Activated CD4-positive, alpha-beta T cell treated with anti-CD3 and anti-CD28 coated beads, Interleukin-2, amount 50 U/mL, for 24 hours (primary cell): ENCODE results near the gene KCTD10.

Experiments used
- DNase-seq, 2 donors: peaks; one replicate each; pipeline ENCODE4 v3.0.0-alpha.2; 2020; ENCODE audit warnings: low read depth in 1 of 2, low spot score in 1 of 2

The KCTD10 gene

GRCh38 chr12:109494348-109494881, 17.3 kb upstream of the KCTD10 start:
- no peak for DNase-seq

GRCh38 chr12:109493938-109494337, 16.8 kb upstream of the KCTD10 start:
- DNase-seq = no peak

- no peak for DNase-seq
Measured at GRCh38 chr12:109493090-109493489, 16.0 kb upstream of the KCTD10 start.

- DNase-seq = no peak
Measured at GRCh38 chr12:109492371-109492770, 15.3 kb upstream of the KCTD10 start.

- no peak for DNase-seq
Measured at GRCh38 chr12:109491671-109492070, 14.6 kb upstream of the KCTD10 start.

GRCh38 chr12:109489955-109490565, 13.0 kb upstream of the KCTD10 start:
- no peak for DNase-seq

GRCh38 chr12:109489016-109489954, 12.2 kb upstream of the KCTD10 start:
- DNase-seq = no peak

- no peak for DNase-seq
Measured at GRCh38 chr12:109488051-109488665, 11.1 kb upstream of the KCTD10 start.

- no peak for DNase-seq
Measured at GRCh38 chr12:109487181-109488050, 10.3 kb upstream of the KCTD10 start.

GRCh38 chr12:109485201-109485600, 8.1 kb upstream of the KCTD10 start:
- DNase-seq = no peak

GRCh38 chr12:109483346-109483745, 6.2 kb upstream of the KCTD10 start:
- no peak for DNase-seq

GRCh38 chr12:109482894-109483293, 5.8 kb upstream of the KCTD10 start:
- no peak for DNase-seq

- no peak for DNase-seq
Measured at GRCh38 chr12:109482491-109482890, 5.4 kb upstream of the KCTD10 start.

GRCh38 chr12:109481863-109482262, 4.8 kb upstream of the KCTD10 start:
- no peak for DNase-seq

GRCh38 chr12:109480356-109480755, 3.3 kb upstream of the KCTD10 start:
- no peak for DNase-seq

- no peak for DNase-seq
Measured at GRCh38 chr12:109479761-109480160, 2.7 kb upstream of the KCTD10 start.

- DNase-seq = no peak
Measured at GRCh38 chr12:109477963-109478315, 839 bp upstream of the KCTD10 start.

GRCh38 chr12:109476807-109477184, 304 bp downstream of the KCTD10 start:
- DNase-seq = no peak

- DNase-seq = no peak
Measured at GRCh38 chr12:109475993-109476806, 900 bp downstream of the KCTD10 start.

GRCh38 chr12:109475121-109475520, 2.0 kb downstream of the KCTD10 start:
- DNase-seq = no peak
